ENCODE results near the gene ESR1.
"Not testable (repeated sequence)": the region's sequence is repeated elsewhere in the genome, so short reads cannot be mapped to it uniquely, and the experiment has no call there.

Gene ESR1

DNA sequence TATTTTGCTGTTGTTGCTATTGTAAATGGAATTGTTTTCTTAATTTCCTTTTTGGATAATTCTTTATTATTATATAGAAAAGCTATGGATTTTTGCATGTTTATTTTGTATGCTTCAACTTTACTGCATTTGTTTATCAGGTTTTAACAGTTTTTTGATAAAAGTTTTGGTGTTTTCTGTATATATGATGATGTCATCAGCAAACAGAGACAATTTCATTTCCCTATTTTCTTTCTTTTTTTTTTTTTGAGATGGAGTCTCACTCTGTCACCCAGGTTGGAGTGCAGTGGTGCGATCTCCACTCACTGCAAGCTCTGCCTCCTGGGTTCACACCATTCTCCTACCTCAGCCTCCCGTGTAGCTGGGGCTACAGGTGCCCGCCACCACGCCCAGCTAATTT lies 156.9 kb downstream of the ESR1 start:
- not testable (repeated sequence) for H3K4me3 ChIP-seq (ENCODE audit: low read depth, low read length)

DNA sequence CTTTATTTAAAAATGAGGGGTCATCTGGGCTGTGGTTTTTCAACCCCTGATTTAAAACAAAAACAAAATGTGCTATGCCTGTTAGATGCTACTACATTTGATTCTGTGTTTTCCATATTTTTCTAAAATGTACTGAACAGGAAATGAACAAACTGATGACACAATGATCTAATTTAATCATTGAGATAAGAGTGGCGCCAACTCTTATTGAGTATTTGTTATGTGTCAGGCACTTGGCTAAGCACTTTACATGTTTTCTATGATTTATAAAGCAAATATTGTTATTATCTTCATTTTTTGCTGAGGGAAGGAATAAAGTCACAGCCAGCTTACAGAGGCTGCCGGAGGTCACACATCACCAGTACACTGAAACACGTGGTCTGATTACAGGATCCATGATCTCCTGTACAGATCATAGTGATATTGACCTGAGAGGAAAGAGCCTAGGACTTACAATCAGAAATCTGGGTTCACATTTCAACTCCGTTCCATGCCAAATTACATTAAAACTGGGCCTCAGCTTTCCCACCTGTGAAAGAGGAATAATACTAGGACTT lies 166.7 kb downstream of the ESR1 start:
- no peak overlapping the region for H3K4me3 ChIP-seq (ENCODE audit: low read depth, low read length)

DNA sequence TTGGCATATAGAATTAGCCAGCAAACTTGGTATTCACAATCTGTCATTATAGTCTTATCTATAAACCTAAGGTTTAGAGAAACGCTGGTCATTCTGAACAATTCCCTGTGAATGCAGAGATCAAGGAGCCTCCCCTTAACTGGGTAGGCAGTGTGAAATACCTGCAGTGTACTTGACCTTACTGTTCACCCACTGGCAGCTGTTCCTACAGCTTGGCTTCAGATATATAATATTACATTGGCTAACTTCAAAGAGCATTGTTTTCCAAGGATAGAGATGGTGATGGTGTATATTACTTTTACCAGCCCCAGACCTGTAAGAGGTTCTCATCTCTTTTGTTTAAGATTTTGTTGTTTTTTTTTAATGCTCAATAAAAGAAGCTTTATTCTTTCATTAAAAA lies 168.3 kb downstream of the ESR1 start:
- no peak overlapping the region for H3K4me3 ChIP-seq (ENCODE audit: low read depth, low read length)

DNA sequence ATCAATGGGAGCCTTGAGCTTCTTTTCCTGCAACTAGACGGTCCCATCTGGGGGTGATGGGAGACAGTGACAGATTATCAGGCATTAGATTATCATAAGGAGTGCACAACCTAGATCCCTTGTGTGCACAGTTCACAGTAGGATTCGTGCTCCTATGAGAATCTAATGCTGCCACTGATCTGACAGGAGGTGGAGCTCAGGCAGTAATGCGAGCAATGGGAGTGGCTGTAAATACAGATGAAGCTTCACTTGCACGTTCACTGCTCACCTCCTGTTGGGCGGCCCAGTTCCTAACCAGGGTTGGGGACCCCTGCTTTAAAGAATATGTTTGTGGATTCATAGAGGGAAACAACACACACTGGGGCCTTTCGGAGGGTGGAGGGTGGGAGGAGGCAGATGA lies 180.7 kb downstream of the ESR1 start:
- not testable (repeated sequence) for H3K4me3 ChIP-seq (ENCODE audit: low read depth, low read length)

DNA sequence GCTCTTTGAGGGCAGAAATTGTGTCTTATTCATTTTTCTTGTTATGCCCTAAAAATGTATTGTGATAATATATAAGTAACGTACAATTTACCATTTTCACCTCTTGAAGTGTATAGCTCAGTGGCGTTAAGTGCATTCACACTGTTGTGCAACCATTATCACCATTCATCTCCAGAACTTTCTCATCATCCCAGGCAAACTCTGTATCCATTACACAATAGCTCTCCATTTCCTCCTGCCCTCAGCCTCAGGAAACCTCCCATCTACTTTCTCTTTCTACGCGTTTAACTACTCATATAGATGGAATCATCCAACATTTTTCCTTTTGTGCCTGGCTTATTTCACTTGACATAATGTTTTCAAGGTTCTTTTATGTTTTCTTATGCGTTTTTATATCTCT lies 184.6 kb downstream of the ESR1 start:
- H3K4me3 ChIP-seq (ENCODE audit: low read depth, low read length) = no peak overlapping the region

GRCh38 chr6:151993364-151993763 lies 185.9 kb downstream of the ESR1 start:
- H3K4me3 ChIP-seq (ENCODE audit: low read depth, low read length) = no peak overlapping the region

- no peak overlapping the region for H3K4me3 ChIP-seq (ENCODE audit: low read depth, low read length)
Observed at GRCh38 chr6:151998784-151999183, 191.3 kb downstream of the ESR1 start.

DNA sequence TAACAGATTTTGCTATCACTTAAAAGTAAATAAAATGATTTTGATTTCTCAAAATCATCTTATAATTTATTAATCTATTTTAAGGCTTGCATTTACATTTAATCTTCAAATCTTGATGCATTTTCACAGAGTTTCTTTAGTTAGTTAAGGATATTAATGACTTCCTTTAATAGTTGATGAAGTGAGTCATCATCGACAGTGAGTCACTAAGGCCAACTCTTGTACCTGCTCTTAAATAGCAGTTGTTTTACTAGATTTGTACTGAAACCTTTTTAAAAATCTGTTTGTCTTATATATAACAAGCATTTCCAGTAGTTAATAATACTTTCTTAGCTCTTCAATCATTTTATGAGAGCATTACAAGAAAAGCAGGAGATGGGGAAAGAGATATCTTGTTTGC lies 191.7 kb downstream of the ESR1 start:
- no peak overlapping the region for H3K4me3 ChIP-seq (ENCODE audit: low read depth, low read length)

GRCh38 chr6:152001408-152001807 lies 193.9 kb downstream of the ESR1 start:
- no peak overlapping the region for H3K4me3 ChIP-seq (ENCODE audit: low read depth, low read length)

DNA sequence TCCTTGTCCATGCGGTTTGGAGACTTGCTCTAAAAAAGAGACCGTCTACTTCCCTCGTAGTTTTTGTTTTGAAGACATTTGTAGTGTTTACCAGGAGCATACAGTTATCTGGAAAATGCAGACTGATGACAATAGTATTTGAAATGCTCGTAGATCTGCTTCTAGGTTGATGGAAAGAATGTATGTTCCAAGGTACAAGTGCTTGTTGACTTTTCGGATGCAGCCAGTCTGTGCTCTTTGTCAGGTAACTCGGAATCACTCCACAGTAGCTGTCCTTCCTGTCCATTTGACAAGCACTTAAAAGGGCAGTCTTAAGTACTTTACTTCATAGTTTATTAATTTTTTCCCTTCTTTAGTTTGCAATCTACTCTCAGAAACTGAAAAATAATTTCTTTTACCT lies 194.8 kb downstream of the ESR1 start:
- no peak overlapping the region for H3K4me3 ChIP-seq (ENCODE audit: low read depth, low read length)

DNA sequence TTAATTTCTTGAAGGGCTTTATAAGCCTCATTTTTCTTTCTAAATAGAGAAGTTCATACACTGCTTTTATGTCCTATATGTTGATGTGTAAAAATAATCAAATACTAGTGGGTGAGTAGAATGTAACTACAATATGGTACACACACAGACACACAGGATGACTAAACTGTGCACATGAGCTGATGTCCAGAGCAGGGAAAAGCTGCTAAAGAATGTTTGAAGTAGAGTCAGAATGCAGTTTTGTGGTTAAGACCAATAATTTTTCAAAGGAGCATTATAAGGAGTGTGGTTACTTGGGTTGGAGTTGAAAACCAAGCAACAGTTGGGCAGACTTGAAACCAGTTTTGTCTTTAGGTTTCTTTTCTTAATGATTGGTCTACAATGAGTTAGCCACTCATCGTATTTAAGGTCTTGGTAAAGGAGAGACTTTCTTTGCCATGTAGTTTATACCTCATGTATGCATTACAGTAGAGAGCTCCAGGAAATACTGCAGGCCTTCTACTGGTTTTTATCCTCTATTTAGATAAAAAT lies 196.6 kb downstream of the ESR1 start:
- no peak overlapping the region for H3K4me3 ChIP-seq (ENCODE audit: low read depth, low read length)

- H3K4me3 ChIP-seq (ENCODE audit: low read depth, low read length) = no peak overlapping the region
Observed at GRCh38 chr6:152004896-152005295, 197.4 kb downstream of the ESR1 start.

DNA sequence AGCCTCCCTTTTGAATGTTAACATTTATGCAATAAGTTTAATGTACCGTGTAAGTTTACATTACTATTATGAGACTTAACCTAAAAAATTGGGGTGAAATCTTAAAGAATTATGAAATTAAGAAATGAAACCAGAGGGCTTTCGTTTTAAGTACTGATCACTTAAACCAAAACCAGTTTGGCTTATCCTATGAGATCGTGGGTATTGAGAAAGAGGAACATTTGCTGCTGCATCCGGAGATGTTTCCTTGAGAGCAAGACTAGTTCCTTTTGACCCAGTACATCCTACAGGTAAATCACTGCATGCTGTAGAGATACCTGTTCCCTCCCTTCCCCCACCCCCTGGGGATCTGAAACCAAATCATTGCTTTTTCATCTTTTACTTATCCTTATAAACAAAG lies 201.3 kb downstream of the ESR1 start:
- no peak overlapping the region for H3K4me3 ChIP-seq (ENCODE audit: low read depth, low read length)

DNA sequence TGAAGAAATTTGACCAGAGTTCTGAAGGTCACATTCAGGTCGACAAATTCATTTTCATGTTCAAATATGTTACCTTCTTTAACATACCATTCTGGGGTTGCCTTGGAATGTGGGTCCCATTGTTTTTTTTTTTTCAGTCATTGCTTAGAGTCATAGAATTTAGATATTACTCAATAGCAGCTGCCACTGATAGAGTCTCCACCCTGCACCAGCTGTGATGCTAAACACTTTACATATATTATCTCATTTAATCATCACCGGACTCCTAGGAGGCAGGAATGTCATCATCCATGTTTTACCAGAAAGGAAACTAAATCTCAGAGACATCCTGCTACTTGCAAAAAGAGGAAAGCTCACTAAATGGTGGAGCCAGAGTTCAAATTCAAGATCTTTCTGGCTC lies 204.7 kb downstream of the ESR1 start:
- H3K4me3 ChIP-seq (ENCODE audit: low read depth, low read length) = no peak overlapping the region

- H3K4me3 ChIP-seq (ENCODE audit: low read depth, low read length) = no peak overlapping the region
Observed at GRCh38 chr6:152018876-152019275, 211.4 kb downstream of the ESR1 start.

DNA sequence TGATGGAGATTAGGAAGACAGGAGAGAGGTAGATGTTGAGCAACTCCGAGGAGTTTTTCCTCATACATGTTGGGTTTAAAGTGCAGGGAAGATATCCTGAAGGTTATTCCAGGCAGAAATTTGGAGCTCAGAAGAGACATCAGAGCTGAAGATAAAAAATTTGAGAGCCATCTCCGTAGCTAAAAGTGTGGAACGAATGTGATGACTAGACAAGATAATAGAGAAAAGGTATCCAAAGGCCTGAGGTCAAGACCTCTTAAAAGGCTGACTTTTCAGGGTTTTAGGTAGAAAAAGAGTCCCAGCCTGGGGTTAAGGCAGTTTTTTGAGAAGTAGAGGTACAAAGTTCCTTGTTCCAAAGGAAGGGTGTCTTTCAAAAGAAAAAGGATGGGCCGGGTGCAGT lies 214.8 kb downstream of the ESR1 start:
- H3K4me3 ChIP-seq (ENCODE audit: low read depth, low read length) = no peak overlapping the region

DNA sequence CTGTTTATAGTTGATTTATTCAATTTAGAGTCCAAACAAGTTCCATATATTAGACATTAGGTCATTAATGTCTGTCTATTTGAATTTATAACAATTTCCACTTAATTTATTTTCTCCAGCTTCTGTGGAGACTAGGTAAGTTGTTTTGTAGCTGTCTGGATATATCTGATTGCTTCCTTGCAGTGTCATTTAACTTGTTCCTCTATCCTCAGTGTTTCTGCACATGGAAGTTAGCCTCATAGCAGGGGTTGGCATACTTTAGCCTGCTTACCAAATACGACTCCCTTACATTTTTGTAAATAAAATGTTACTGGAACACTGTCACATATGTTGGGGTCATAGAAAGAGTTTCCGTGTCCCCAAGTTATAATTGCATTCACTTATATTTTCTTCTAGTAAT lies 216.1 kb downstream of the ESR1 start:
- no peak overlapping the region for H3K4me3 ChIP-seq (ENCODE audit: low read depth, low read length)

- no peak overlapping the region for H3K4me3 ChIP-seq (ENCODE audit: low read depth, low read length)
Observed at GRCh38 chr6:152026291-152026690, 218.8 kb downstream of the ESR1 start.

- not testable (repeated sequence) for H3K4me3 ChIP-seq (ENCODE audit: low read depth, low read length)
Observed at GRCh38 chr6:152026744-152027143, 219.3 kb downstream of the ESR1 start.

GRCh38 chr6:152033765-152034164 lies 226.3 kb downstream of the ESR1 start:
- H3K4me3 ChIP-seq (ENCODE audit: low read depth, low read length) = not testable (repeated sequence)

DNA sequence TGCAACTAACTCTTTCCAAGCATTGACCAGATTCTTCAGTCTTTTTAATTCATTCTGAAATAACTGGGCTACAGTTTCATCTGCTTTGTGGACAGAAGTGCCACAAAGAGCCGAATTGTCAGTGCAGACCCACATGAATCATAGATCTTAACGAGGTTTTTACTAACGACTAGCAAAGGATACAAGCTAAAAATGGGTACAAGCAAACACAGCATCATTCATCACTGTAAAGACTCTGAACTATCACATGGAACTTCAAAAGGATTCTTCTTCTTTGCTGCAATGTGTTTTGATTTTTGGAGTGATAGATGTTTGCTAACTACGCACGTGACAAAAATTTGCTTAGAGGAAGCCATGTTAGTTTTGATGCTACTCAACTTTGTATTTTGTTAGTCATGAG lies 227.1 kb downstream of the ESR1 start:
- no peak overlapping the region for H3K4me3 ChIP-seq (ENCODE audit: low read depth, low read length)

- H3K4me3 ChIP-seq (ENCODE audit: low read depth, low read length) = no peak overlapping the region
Observed at GRCh38 chr6:152046118-152046517, 238.6 kb downstream of the ESR1 start.

GRCh38 chr6:152048921-152049320 lies 241.4 kb downstream of the ESR1 start:
- H3K4me3 ChIP-seq (ENCODE audit: low read depth, low read length) = no peak overlapping the region

Measured in iPS-11a (cell line).